ENCODE results near the gene SEC24D.
A peak's percentile ranks its signal among the peaks of the same experiment; 100 is the strongest.

Gene SEC24D

DNA sequence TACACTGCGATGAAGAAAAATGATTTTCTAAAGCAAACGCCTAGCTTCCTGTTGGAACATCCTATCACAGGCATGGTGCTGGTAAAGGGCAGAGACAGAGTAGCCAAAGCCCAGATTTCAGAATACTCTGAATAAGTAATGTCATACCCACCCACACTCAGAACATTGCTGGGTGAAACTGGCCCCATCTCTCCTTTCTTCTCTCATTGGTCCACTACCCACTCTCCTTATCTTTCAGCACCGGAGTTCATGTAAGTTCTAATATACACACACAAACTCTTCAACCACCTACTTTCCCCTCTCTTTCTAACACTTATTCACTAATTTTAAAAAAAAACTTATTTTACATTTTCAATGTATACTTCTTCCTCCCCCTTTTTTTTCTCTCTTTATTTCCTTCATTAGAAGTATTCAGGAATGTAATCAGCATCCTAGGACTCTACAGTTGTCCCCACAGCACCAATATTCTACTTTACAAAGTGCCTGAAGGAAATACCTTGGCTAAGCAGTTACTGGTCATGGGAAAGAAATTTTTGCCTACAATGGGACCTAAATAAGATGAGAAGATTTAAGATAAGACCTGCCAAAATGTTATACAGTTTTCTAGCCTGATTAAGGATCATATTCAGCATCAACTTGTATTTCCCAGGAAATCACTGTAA lies 63.0 kb downstream of the SEC24D start:
- no peak for DNase-seq

- peak; percentile 56 for DNase-seq
Observed at GRCh38 chr4:118772081-118772766, 63.7 kb downstream of the SEC24D start.

GRCh38 chr4:118770741-118771187 lies 65.2 kb downstream of the SEC24D start:
- no peak for DNase-seq

- no peak for DNase-seq
Observed at GRCh38 chr4:118769161-118769560, 66.8 kb downstream of the SEC24D start.

DNA sequence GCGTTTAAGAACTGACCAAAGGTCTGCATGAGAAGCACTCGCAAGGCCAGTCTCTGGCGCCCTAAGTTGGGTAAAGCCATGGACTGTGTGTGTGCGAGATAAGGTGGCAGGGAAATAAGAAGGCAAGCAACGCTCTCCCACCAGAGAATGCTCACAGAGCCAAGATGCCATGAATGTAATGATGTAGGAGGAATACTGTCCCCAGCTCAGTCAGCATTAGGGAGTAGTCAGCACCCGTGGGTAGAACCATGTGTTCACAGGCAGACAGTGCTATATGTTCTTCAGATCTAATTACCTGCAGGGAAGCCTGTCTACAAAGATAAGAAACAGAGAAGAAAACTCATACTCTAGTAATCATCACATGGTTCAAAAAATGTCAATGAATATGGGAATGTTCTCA lies 68.8 kb downstream of the SEC24D start:
- DNase-seq: no peak

GRCh38 chr4:118765399-118765798 lies 70.5 kb downstream of the SEC24D start:
- DNase-seq: peak; percentile 99

- DNase-seq: no peak
Observed at GRCh38 chr4:118762730-118763477, 73.0 kb downstream of the SEC24D start.

- no peak for DNase-seq
Observed at GRCh38 chr4:118762155-118762554, 73.8 kb downstream of the SEC24D start.

DNA sequence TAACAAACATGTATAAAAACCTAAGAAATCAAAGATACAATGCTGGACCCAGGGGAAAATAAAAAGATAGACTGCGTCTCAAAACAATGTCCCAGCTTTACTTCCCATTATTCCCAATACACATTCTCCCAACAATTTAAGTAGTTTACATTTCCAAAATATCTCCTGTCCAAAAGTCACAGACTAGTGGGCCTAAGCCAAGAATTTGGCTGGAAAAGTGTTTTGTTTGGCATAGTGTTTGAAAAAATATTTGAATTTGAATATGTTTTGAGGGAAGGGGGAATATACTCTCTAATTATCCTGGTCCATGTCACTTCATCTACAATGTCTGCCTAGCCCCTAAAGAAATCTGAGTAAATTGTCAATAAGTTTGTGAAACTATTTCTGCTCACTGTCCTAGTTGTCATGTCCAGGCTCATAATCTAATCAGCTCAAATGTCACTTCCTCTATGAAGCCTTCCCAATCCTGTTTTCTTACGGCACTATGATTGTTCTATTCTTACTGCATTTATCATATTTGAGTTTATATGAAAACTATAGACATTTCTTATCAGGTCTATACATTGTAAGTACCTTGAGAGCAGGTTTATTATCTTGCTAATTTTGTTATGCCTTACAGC lies 74.4 kb downstream of the SEC24D start:
- DNase-seq: no peak

DNA sequence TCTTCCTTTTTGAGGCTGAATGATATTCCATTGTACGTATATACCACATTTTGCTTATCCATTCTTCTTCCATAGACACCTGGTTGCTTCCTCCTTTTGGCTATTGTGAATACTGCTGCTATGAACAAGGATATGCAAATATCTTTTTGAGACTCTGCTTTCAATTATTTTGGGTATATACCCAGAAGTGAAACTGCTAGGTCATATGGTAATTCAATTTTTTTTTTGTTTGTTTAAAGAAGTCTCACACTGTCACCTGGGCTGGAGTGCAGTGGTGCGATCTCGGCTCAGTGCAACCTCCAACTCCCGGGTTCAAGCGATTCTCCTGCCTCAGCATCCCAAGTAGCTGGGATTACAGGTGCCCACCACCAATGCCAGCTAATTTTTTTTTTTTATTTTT lies 75.4 kb downstream of the SEC24D start:
- no peak for DNase-seq

DNA sequence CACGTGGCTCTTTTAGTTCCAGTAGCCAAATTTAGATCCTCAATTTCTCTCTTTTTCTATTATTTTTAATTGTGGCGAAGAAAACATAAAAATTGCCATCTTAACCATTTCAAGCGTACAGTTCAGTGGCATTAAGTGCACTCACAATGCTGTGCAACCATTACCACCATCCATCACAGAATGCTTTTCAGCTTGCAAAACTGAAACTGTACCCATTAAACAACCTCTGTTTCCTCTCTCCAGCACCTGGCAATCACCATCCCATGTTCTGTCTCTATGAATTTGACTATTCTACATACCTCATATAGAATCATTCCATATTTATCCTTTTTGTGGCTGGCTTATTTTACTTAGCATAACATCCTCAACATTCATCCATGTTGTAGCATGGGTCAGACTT lies 75.8 kb downstream of the SEC24D start:
- DNase-seq: no peak

DNA sequence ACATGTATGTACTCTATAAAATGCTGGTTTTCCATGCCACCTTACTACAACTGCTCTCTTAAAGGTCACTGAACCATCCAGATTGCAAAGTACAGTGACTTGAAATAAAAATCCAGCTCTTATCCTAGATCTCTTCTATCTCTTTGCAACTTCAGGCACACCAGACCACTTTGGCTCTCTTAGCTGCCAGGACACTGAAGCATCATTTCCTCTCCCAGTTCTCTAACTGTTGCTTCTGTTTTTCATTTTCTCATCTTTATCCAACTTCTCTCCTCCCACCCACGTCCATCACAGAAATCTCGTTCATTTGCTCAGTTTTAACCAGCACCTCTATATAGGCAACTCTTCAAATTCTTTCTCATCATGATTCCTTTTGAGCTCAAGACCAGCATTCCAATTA lies 76.4 kb downstream of the SEC24D start:
- DNase-seq: no peak

- DNase-seq: no peak
Observed at GRCh38 chr4:118758293-118758692, 77.6 kb downstream of the SEC24D start.

DNA sequence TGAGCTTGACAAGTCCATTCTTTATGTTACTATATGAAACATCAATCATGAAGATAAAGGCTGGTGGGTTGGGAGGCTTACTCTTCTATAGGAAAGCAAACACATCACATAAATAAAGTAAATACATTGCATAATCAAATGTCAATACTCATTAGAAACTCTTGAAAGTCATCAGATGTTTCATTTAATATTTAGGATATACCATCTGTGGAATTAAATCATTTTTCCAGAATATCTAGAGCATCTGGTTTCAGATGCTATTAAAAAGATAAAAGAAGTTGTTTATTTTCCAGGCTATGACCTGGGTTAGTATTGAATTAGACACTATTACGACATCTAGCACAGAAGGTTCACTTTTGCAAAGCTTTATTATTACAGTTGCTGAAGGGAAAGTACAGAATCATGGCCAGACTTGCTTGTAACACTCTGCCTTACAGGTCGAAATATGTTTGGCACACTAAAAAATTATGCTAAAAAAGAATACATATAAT lies 78.1 kb downstream of the SEC24D start:
- DNase-seq: no peak

GRCh38 chr4:118756958-118757357 lies 79.0 kb downstream of the SEC24D start:
- DNase-seq: no peak

DNA sequence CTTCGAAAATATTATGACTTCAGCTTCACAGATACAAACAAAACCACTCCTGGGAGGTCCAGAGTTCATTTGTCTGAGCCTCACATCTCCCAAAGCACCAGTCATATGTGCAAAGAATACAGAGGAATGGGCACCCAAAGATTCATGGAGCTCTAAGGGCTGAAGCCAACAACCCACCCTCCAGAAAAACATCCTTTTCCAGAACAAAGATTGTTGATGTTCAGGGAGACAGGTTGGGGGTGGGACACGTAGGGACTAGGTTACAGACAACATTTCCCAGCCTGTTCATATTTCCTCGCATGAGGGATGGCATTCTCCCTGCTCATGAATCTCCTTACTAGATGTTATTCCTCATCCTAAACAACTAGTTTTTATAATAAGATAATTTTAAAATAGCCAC lies 79.5 kb downstream of the SEC24D start:
- DNase-seq: no peak

GRCh38 chr4:118755438-118756226 lies 80.3 kb downstream of the SEC24D start:
- DNase-seq: no peak

DNA sequence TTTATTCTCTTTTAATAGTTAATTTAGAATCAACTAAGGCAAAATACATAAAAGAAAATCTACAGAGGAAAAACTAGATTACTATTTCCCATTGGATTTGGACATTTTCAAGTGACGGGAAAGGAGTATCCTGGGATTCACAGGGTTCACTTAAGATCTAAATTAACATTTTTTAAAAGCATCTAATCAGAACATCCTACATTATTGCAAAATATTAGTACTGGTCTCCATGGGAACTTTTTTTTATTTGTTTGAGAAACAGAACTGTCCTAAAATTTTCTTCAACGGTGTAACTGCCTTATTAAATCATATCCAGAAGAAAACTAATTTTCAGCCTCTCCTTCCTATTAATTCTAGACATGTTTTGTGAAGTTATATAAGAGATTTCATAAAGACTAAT lies 81.0 kb downstream of the SEC24D start:
- no peak for DNase-seq

GRCh38 chr4:118753685-118754084 lies 82.2 kb downstream of the SEC24D start:
- DNase-seq: no peak

DNA sequence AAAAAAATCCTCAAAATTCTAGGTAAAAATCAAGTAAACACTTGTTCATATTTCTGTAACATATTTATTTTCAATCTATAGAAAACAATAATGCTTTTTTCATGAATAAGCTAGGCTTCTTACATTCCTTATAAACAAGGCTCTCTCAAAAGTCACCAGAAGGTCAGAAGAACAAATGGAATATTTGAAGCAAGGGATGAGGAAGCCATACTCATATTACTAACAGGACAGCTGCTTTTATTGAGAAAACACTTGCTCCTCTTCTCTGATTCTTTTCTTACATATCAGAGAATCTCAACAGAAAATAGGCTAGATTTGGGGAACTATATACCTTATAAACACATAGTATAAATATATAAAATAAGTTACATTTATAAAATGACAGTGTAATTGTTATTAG lies 82.8 kb downstream of the SEC24D start:
- no peak for DNase-seq

DNA sequence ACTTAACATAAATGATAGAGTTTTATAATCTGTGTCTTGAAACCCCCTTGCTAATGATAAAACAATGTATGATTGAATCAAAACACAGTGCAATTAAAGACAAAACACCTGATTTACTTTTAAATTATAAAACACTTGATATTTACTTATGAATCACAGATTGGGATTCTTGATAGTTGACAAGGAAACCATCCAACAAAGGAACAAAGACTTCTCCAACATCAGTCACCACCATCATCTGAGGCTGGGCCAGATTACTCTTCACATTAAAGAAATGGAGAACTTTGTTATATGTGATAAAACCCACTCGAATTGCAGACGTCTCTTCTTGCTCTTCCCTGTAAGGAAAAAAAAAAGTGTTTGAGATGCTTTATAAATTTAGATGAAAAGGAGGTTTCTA lies 83.4 kb downstream of the SEC24D start:
- DNase-seq: no peak

DNA sequence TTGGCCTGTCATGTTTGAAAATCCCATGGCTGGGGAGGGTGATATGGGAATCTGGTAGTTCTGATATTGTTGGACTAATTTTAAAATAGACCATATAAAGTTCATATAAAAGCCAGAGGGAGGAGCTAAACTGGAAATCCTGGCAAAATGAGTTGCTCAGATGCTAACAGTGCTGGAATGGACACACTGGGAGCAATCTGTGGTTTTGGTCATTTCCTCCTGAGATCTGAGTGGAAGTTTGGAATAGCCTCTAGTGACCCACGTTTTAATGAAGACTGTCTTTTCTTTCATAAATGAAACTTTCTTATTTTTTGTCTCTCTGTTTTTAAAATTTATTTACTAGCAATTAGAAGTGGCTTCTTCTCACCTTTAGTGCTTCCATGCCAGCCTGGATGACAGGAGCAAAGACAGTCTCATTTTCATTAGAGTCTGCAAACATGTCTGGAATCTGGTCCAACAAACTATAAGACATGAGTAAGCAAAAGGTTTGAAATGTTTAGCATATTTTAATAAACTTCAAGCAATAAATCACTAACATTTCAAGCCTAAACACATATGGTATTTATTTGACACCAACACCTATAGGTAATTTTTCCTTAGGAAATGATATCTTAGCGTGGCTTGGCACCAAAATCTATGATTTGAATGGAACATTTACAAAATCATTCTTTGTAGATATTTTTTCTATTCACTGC lies 84.2 kb downstream of the SEC24D start:
- peak; percentile 84 for DNase-seq

Measured in fibroblast of upper back skin (primary cell).